ENCODE results near the gene ALG1. TPM values are rescaled to one million over a fixed set of nuclear protein-coding genes. Genes with fewer than 3 reads are reported as not detected.

Gene ALG1
- total RNA-seq, 1 experiment from 2014 or later: 36.2 TPM

- Histone ChIP-seq H3K4me2 (ENCODE audit: insufficient read depth, insufficient read length, low read length) (no peak overlapping the region), H3T11ph (ENCODE audit: low read length) (no peak overlapping the region), H3K9me3 (ENCODE audit: control insufficient read depth, low read depth, low read length) (no peaks in the 10 kb centered on the region), H3K56ac (ENCODE audit: insufficient read length, low read depth, low read length) (no peak overlapping the region), H3K23ac (ENCODE audit: insufficient read length, low read depth, low read length) (no peak overlapping the region), H4K5ac (ENCODE audit: insufficient read length, low read depth, low read length) (no peak overlapping the region), H3K9ac (ENCODE audit: extremely low read depth, insufficient read length, low read length) (no peak overlapping the region), H3K23me2 (ENCODE audit: insufficient read length, low read depth, low read length, poor library complexity, severe bottlenecking) (peaks cover 7% of the 10 kb centered on the region), H3K14ac (ENCODE audit: insufficient read depth, low read length) (no peak overlapping the region), H4K8ac (replicated peaks; ENCODE audit: insufficient read length, low read depth, low read length) (no peak overlapping the region), H3K18ac (ENCODE audit: insufficient read length, low read depth, low read length) (no peak overlapping the region), H2AFZ (ENCODE audit: low read length) (no peak overlapping the region), H3K79me1 (ENCODE audit: insufficient read depth, low read depth, low read length, poor library complexity, severe bottlenecking) (peaks cover 4% of the 10 kb centered on the region), H2AK5ac (ENCODE audit: insufficient read length, low read length) (no peak overlapping the region), H2BK20ac (ENCODE audit: low read depth, low read length, poor library complexity, severe bottlenecking) (no peak overlapping the region), H3K4ac (ENCODE audit: low read depth, low read length) (no peak overlapping the region), H2BK15ac (ENCODE audit: low read depth, low read length) (no peak overlapping the region), H4K20me1 (ENCODE audit: control insufficient read depth, insufficient read depth, insufficient read length) (no peaks in the 10 kb centered on the region), H2BK5ac (ENCODE audit: insufficient read length, low read length) (no peak overlapping the region), H3K27me3 (ENCODE audit: insufficient read depth, low read length) (no peaks in the 10 kb centered on the region), H4K91ac (ENCODE audit: insufficient read length, low read depth, low read length) (no peak overlapping the region), H3K4me1 (ENCODE audit: insufficient read depth, low read length) (no peaks in the 10 kb centered on the region), H2BK12ac (ENCODE audit: insufficient read length, low read depth, low read length) (no peak overlapping the region), H3K79me2 (ENCODE audit: insufficient read depth, low read length) (peaks cover 5% of the 10 kb centered on the region; the same call in 1 of the 2 replicates), H2BK120ac (ENCODE audit: low read depth, low read length, poor library complexity, severe bottlenecking) (no peak overlapping the region), H3K27ac (ENCODE audit: insufficient read length, low read depth, low read length) (no peak overlapping the region)
- H3K36me3 Mint-ChIP-seq (ENCODE audit: insufficient read depth in 1 of 3, low read depth in 3 of 3): peaks cover 29 to 45% (median 44%) of the 10 kb centered on the region in 3 experiments; a peak in 6 of 7 replicates
- no peaks in the 10 kb centered on the region for H3K27me3 Mint-ChIP-seq (ENCODE audit: low read depth)
- DNase-seq: no peak
- no peak overlapping the region for H3K4me3 Mint-ChIP-seq
- H3K4me1 Mint-ChIP-seq: peaks cover 12 to 13% of the 10 kb centered on the region in 2 experiments
- TF ChIP-seq, protein P1, sequence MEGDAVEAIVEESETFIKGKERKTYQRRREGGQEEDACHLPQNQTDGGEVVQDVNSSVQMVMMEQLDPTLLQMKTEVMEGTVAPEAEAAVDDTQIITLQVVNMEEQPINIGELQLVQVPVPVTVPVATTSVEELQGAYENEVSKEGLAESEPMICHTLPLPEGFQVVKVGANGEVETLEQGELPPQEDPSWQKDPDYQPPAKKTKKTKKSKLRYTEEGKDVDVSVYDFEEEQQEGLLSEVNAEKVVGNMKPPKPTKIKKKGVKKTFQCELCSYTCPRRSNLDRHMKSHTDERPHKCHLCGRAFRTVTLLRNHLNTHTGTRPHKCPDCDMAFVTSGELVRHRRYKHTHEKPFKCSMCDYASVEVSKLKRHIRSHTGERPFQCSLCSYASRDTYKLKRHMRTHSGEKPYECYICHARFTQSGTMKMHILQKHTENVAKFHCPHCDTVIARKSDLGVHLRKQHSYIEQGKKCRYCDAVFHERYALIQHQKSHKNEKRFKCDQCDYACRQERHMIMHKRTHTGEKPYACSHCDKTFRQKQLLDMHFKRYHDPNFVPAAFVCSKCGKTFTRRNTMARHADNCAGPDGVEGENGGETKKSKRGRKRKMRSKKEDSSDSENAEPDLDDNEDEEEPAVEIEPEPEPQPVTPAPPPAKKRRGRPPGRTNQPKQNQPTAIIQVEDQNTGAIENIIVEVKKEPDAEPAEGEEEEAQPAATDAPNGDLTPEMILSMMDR (conservative IDR thresholded peaks at IDR 0.05): peak; percentile 48
- no CpG with 5 or more reads among the region's 5 CpGs for whole genome bisulfite sequencing (ENCODE audit: extremely low coverage, insufficient read length, low lambda C conversion rate)
- no peak overlapping the region for H3K27ac Mint-ChIP-seq
- H3K9me3 Mint-ChIP-seq: no peaks in the 10 kb centered on the region
These were observed 4.0 kb downstream of the ALG1 start for GRCh38 chr16:5075637-5076036.
